Ishikawa (cell line): Measurements from ENCODE around the gene COPS9.

ENCODE experiments used
- CEBPB ChIP-seq: IDR thresholded peaks from 2 replicates; pipeline ENCODE4 v1.6.1; 2012
- CREB1 ChIP-seq: IDR thresholded peaks from 2 replicates; pipeline ENCODE4 v1.6.1; 2012; ENCODE audit warnings: low read depth
- EGR1 ChIP-seq: IDR thresholded peaks from 2 replicates; pipeline ENCODE4 v1.6.1; 2012
- EP300 ChIP-seq: IDR thresholded peaks from 2 replicates; pipeline ENCODE4 v1.6.1; 2012; ENCODE audit warnings: borderline replicate concordance
- FOXM1 ChIP-seq: IDR thresholded peaks from 2 replicates; pipeline ENCODE4 v1.6.1; 2012; ENCODE audit warnings: low read depth, borderline replicate concordance
- MAX ChIP-seq: IDR thresholded peaks from 2 replicates; pipeline ENCODE4 v1.6.1; 2012
- NFIC ChIP-seq: IDR thresholded peaks from 2 replicates; pipeline ENCODE4 v1.6.1; 2012
- RAD21 ChIP-seq: IDR thresholded peaks from 2 replicates; pipeline ENCODE4 v1.6.1; 2012; ENCODE audit warnings: low read depth
- REST ChIP-seq: IDR thresholded peaks from 2 replicates; pipeline ENCODE4 v1.6.1; 2012; ENCODE audit warnings: low read depth, mild to moderate bottlenecking
- TAF1 ChIP-seq: IDR thresholded peaks from 2 replicates; pipeline ENCODE4 v1.6.1; 2012; ENCODE audit warnings: low read depth, mild to moderate bottlenecking
- TCF12 ChIP-seq: IDR thresholded peaks from 2 replicates; pipeline ENCODE4 v1.6.1; 2012; ENCODE audit warnings: low read depth
- TEAD4 ChIP-seq: IDR thresholded peaks from 2 replicates; pipeline ENCODE4 v1.6.1; 2012
- USF1 ChIP-seq: IDR thresholded peaks from 2 replicates; pipeline ENCODE4 v1.6.1; 2012
- YY1 ChIP-seq: IDR thresholded peaks from 2 replicates; pipeline ENCODE4 v1.6.1; 2012; ENCODE audit warnings: low read depth
- ZBTB7A ChIP-seq: IDR thresholded peaks from 2 replicates; pipeline ENCODE4 v1.6.1; 2012; ENCODE audit warnings: low read depth

The COPS9 gene

GRCh38 chr2:240182001-240182400 lies 45.9 kb upstream of the COPS9 start:
- no peak for TF ChIP-seq NFIC
- TF ChIP-seq EGR1, result no peak
- TF ChIP-seq EP300, result no peak
- TF ChIP-seq CREB1, result no peak
- TF ChIP-seq ZBTB7A, result no peak
- TF ChIP-seq YY1, result no peak
- TF ChIP-seq CEBPB, result no peak
- TF ChIP-seq TCF12, result no peak
- no peak for TF ChIP-seq TEAD4
- TF ChIP-seq TAF1, result no peak
- no peak for TF ChIP-seq USF1
- no peak for TF ChIP-seq FOXM1
- TF ChIP-seq RAD21, result no peak
- TF ChIP-seq MAX, result no peak
- no peak for TF ChIP-seq REST

GRCh38 chr2:240179941-240180666 lies 44.0 kb upstream of the COPS9 start:
- no peak for TF ChIP-seq EP300
- TF ChIP-seq EGR1, result no peak
- TF ChIP-seq CEBPB, result no peak
- no peak for TF ChIP-seq REST
- no peak for TF ChIP-seq YY1
- TF ChIP-seq TCF12, result no peak
- TF ChIP-seq MAX, result no peak
- TF ChIP-seq ZBTB7A, result no peak
- TF ChIP-seq FOXM1, result no peak
- no peak for TF ChIP-seq USF1
- TF ChIP-seq TAF1, result no peak
- no peak for TF ChIP-seq NFIC
- no peak for TF ChIP-seq CREB1
- no peak for TF ChIP-seq TEAD4
- no peak for TF ChIP-seq RAD21

GRCh38 chr2:240179186-240179815 lies 43.2 kb upstream of the COPS9 start:
- TF ChIP-seq TCF12, result no peak
- TF ChIP-seq FOXM1, result no peak
- TF ChIP-seq RAD21, result no peak
- TF ChIP-seq TEAD4, result no peak
- TF ChIP-seq NFIC, result no peak

- TF ChIP-seq FOXM1 (no peak), TCF12 (no peak), USF1 (no peak), RAD21 (no peak), EGR1 (no peak), CEBPB (no peak), NFIC (no peak), MAX (no peak), YY1 (no peak), CREB1 (no peak), ZBTB7A (no peak), TAF1 (no peak)
These were observed 42.5 kb upstream of the COPS9 start for GRCh38 chr2:240178564-240178963.

- no peak for TF ChIP-seq ZBTB7A
- no peak for TF ChIP-seq EP300
- TF ChIP-seq TEAD4, result no peak
- no peak for TF ChIP-seq EGR1
- no peak for TF ChIP-seq TAF1
- TF ChIP-seq TCF12, result no peak
- no peak for TF ChIP-seq USF1
- TF ChIP-seq RAD21, result no peak
- TF ChIP-seq CEBPB, result no peak
These were observed 38.4 kb upstream of the COPS9 start for GRCh38 chr2:240174496-240174895.
